ENCODE results near the gene ACSF3.
"Not testable (repeated sequence)": the region's sequence is repeated elsewhere in the genome, so short reads cannot be mapped to it uniquely, and the experiment has no call there.

Gene ACSF3

DNA sequence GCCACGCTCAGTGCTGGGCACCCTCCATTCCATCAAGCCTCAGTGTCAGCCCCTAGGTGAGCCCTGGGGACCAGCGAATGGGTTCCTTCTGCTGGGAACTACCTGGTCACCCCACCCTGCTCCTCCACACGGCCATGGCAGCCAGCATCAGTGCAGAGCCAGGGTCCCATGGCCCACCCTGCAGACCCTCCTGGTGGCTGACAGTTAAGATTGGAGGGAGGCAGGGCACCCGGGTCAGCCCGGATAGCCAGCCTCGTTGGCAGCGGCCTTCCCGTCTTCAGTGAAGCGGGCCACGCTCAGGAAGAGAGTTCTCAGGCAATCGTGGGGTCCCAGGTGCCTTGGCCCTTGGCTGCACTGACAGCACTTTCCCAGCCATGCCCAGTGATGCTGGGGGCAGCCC lies 37.1 kb upstream of the ACSF3 start:
- DNase-seq = no peak

- no peak for DNase-seq
Observed at GRCh38 chr16:89057738-89058137, 35.9 kb upstream of the ACSF3 start.

DNA sequence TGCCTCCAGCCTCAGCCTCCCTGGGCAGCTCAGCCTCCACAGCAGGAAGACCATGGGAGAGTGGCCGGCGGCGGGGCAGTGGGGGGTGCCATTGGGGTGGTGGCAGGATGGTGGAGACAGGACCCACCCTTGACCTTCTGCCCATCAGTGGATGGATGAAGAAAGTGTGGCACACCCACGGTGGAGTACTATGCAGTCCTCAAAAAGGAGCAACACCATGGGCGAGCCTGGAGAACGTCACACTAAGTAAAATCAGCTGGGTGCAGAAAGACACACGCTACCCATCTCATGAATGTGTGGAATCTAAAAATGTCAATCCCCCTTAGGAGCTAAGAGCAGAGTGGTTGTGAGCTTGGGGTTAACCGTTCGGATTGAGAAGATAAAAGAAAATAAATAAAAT lies 34.8 kb upstream of the ACSF3 start:
- DNase-seq = no peak

DNA sequence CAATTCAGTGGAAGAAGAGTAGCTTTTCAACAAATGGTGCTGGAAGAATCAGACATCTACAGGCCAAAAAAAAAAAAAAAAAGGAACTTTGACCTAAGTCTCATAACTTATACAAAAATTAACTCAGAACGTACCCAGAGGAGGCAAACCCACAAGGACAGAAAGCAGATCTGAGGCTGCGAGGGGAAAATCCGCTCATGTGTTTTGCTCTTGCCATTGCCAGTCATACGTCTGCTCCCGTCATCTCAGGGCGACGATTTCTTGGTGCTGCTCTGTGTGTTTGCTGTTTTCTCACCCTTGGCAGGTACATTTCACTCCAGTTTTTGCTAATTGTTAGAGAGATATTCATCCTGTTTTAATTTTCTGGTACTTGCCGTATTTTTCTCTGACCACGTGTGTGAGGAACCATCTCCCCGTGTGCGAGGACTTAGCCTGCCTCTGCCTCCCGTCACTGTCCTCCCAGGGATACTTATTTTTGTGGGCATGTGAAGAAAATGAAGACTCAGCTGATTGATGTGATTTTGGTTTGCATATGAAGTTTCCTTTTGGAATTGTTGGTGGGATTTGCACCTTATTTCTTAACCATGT lies 33.4 kb upstream of the ACSF3 start:
- DNase-seq = no peak

GRCh38 chr16:89061086-89061485 lies 32.6 kb upstream of the ACSF3 start:
- DNase-seq = no peak

- no peak for DNase-seq
Observed at GRCh38 chr16:89061590-89062380, 31.9 kb upstream of the ACSF3 start.

DNA sequence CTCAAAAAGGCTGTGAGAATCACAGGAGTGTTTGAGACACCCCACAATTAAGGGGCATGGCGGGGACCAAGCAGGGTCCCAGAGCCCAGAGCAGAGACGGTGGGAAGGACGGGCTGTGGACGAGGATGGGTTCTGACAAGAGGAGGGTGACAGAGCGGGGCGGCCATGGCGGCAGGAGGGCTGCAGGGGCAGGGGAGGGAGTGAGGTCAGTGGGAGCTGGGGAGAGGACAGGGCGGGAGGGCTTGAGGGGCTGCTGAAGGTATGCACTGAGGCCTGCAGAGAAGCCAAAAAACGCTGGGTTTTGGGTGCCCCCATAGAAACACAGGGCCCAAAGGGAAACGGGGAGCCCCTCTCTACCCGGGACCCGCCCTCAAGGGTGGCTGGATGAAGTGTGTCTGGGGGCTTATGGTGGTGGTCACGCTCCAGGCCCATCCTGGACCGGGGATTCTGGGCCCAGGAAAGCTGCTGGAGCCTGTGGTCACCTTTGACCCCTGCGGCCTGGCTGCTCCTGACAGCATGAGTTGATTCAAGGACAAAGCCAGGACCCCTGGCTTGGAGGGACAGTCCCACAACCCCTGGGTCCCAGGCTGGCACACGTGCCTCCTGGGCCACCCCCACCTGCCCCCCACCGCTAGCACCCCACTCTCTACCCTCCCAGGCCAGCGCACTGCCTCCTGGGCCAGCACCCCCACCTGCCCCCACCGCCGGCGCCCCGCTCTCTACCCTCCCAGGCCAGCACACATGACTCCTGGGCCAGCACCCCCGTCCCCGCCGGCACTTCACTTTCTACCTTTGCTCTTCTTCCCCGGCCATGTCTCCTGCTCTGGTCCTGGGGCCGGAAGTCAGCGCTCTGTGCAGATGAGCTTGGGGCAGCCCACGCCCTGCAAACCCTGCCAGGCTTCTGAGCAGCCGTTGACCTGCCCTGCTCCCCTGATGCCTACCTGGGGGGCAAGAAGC lies 31.0 kb upstream of the ACSF3 start:
- no peak for DNase-seq

DNA sequence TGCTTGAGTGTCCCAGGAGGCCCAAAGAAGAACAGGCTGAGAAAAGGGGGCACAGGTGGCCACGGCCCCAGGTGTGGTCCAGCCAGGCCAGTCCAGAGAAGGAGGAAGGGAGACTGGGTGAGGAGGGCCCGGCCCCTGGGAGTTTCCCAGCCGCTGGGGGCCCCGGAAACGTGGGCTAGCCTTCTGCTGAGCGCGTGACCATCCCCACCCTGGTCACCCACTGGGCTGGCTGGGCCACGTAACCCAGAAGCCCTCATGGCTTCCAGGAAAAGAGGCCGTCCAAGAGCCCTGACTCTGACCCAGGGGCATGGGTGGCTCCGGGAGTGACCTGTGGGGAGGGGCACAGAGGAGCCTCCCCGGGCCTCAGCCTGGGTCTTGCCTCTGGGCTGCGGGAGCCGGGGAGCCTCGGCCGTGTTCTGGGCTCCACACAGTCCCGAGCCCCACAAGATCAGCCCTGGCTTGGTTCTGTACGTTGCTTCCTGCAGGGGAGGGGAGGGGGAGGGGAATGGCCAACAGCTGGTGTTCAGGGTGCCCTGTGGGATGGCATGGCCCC lies 29.8 kb upstream of the ACSF3 start:
- DNase-seq = no peak

DNA sequence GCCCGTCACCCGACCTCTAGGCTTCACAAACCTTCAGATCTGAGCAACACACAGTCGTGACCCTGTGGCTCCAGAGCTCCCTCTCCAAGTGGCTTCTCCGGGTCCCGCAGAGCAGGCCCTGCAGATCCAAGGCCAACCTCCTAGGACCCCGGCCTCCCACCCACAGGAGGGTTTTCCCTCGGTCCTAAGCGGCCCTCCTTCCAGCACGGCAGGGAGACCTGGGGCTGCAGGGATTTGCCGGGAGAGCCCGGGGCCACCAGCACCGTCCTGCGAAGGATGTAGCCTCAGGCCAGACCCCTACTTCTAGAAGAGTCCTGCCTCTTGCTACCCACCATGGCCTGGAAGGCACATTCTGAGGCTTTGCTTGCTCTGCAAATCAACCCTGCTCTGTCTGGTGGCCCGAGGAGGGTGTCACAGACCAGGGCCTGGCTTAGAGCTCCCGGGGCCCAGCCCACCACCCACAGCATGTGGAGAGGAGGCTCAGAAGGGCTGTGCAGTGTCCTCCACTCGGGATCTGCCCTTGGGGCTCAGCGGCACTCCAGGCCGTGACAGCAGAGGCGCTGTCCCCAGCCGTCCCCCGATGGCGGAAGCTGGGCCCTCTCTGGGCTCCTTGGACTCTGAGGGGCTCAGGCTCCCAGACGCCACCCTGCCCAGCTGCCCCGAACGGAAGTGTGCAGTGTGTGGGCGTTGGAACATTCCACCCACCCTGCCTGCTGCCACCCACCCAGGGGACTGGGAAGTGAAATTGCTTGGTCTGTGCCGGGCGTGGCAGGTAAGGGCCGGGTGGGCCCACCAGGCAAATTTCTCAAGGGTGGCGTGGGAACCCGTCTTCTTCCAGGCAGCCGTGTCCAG lies 28.8 kb upstream of the ACSF3 start:
- DNase-seq = no peak

DNA sequence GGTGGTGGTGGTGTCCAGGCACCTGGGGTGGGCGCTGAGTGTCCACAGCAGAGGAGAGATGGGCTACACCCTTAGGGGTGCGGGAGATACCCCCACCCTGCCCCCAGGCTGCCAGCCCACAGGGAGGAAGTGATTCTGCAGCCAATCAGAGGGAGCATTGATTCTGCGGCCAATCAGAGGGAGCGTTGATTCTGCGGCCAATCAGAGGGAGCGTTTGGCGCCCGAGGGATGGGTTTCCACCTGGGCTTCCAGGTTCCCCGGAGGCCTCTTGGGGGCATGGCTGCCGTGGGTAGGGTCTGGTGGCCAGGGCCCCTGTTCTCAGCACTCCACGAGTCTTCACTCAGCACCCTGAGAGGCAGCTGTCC lies 28.2 kb upstream of the ACSF3 start:
- DNase-seq = no peak

GRCh38 chr16:89066721-89067120 lies 26.9 kb upstream of the ACSF3 start:
- no peak for DNase-seq

- no peak for DNase-seq
Observed at GRCh38 chr16:89067677-89068443, 25.8 kb upstream of the ACSF3 start.

- not testable (repeated sequence) for DNase-seq
Observed at GRCh38 chr16:89068814-89069616, 24.6 kb upstream of the ACSF3 start.

DNA sequence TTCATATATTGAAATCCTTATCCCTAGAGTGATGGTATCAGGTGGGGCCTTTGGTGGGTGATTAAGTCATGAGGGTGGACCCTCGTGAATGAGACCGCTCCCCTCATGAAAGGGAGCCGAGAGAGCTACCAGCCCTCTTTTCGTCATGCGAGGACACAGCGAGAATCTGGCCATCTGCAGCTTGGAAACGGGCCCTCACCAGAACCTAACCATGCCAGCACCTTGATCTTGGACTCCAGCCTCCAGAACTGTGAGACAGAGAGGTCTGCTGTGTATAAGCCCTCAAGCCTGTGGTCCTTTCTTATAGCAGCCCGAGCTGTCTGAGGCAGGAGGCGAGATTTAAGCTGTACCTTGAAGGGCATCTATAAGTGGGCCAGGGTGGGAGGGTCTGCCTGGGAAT lies 23.7 kb upstream of the ACSF3 start:
- no peak for DNase-seq

GRCh38 chr16:89070590-89070989 lies 23.1 kb upstream of the ACSF3 start:
- no peak for DNase-seq

GRCh38 chr16:89071686-89072547 lies 21.7 kb upstream of the ACSF3 start:
- DNase-seq = no peak

DNA sequence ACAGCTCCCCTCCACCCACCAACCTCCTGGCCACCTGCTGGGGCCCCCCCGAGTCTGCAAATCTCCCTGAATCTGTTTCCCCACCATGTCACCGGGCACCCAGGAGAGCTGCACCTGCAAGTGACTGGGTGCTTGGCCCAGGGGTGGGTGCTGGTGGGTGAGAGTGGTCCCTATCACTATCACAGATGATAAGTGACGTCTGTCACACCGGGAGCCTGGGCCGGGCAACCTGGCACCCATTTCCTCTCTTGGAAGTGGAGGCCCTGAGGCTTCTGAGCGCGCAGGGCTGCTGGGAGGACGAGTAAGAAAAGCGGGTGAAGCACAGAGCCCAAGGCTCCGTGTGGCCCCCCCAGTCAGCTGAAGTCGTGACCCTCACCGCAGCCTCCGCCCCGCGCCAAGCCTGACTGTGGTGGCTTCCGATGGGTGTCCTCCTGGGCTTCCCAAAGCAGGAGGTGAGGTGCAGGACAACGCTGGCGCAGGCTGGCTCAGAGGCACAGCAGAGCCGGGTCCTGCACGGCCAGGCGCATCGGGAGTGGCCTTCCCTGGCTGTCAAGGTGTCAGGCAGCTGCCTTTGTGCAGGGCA lies 21.0 kb upstream of the ACSF3 start:
- no peak for DNase-seq

- no peak for DNase-seq
Observed at GRCh38 chr16:89073346-89074071, 20.1 kb upstream of the ACSF3 start.
